A549 treated with CORT108297 at 1 μM for 4 hours (cell line): Measurements from ENCODE around the gene POTEM. TPM values are rescaled to one million over a fixed set of nuclear protein-coding genes. Genes with fewer than 3 reads are reported as not detected.

Experiments
- total RNA-seq: library from RNA; stranded (reverse); fragments of 200-300 nt; extraction: Qiagen RNA extraction; gene quantifications from 5 replicates; pipeline ENCODE4 v1.2.3, GENCODE V29; 2022

Gene POTEM
- not detected in 5 replicates for total RNA-seq

DNA sequence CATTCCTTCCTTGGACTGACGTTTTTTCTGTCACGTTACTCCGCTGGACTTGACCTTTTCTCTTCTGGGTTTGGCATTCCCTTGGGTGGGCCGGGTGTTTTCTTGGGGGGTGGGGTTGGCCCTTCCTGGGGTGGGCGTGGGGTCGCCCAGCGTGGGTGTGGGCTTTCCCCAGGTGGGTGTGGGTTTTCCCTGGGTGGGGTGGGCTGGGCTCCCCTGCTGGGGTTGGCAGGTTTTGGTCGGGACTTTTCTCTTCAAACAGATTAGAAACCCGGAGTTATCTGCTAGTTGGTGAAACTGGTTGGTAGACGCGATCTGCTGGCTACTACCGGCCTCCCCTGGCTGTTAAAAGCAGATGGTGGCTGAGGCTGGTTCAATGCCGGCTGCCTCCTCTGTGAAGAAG is at the start of gene POTEM:
Gene POTEM, plus strand, starts transcription at position 301 of the 400 bp plus-strand sequence. Its CDS starts 52 bp downstream, at position 353.

